Measurements from ENCODE around the gene OR5A1.

Gene OR5A1

GRCh38 chr11:59473015-59473414, 36.7 kb downstream of the OR5A1 start, which contains the start of gene OR4D10:
TSS of gene OR4D10 (plus strand) at chr11:59473315. CDS start at chr11:59477430, 4,115 bp downstream.
- DNase-seq (ENCODE audit: extremely low spot score, insufficient read length, low read depth), result no peak
- FAIRE-seq, result no peak

GRCh38 chr11:59475176-59475575, 38.9 kb downstream of the OR5A1 start:
- FAIRE-seq, result no peak
- DNase-seq (ENCODE audit: extremely low spot score, insufficient read length, low read depth), result no peak

- FAIRE-seq (no peak), DNase-seq (ENCODE audit: extremely low spot score, insufficient read length, low read depth) (no peak)
Measured at GRCh38 chr11:59479906-59480305, 43.6 kb downstream of the OR5A1 start.

GRCh38 chr11:59480359-59480758, 44.1 kb downstream of the OR5A1 start:
- no peak for DNase-seq (ENCODE audit: extremely low spot score, insufficient read length, low read depth)
- no peak for FAIRE-seq
